Measurements from ENCODE around the gene RSU1. TPM values are rescaled to one million over a fixed set of nuclear protein-coding genes. Genes with fewer than 3 reads are reported as not detected.

Gene RSU1
- polyA plus RNA-seq, 1 donor (not counting 4 experiments of a cell fraction or from before 2014, with no cell fraction given), result 125 TPM

GRCh38 chr10:16770141-16770540 is 47.1 kb downstream of the RSU1 start:
- H3K27me3 ChIP-seq (ENCODE audit: control insufficient read depth, extremely low read depth, insufficient read depth, low read length), result no peaks in the 10 kb centered on the region
- H3K36me3 ChIP-seq (ENCODE audit: control insufficient read depth in 2 of 2, extremely low read depth in 1 of 2, insufficient read depth in 2 of 2, low read length in 2 of 2), result no peaks in the 10 kb centered on the region
- no peaks in the 10 kb centered on the region for H3K4me1 ChIP-seq (ENCODE audit: control insufficient read depth, extremely low read depth, insufficient read depth, low read length)
- H3K9me1 ChIP-seq (ENCODE audit: control insufficient read depth, extremely low read depth, insufficient read depth, low read length), result no peaks in the 10 kb centered on the region
- H3K4me3 ChIP-seq (ENCODE audit: control insufficient read depth in 2 of 3, extremely low read depth in 1 of 3, insufficient read depth in 2 of 3, low read depth in 1 of 3, low read length in 3 of 3), result no peak overlapping the region
- no peak overlapping the region for H3K9ac ChIP-seq (ENCODE audit: control insufficient read depth, extremely low read depth, insufficient read depth, low read length)
- no peak overlapping the region for H3K4me2 ChIP-seq (ENCODE audit: control insufficient read depth, extremely low read depth, insufficient read depth, low read depth, low read length)
- no peak for TF ChIP-seq CTCF (optimal IDR thresholded peaks at IDR 0.05 in 1 of 3, IDR thresholded peaks at IDR 0.05 in 1 of 3, conservative IDR thresholded peaks at IDR 0.05 in 1 of 3; ENCODE audit: extremely low read depth in 1 of 3, insufficient read depth in 2 of 3, low read length in 3 of 3)
- no peak for TF ChIP-seq EZH2 (IDR thresholded peaks at IDR 0.05; ENCODE audit: low read length)
- no peak overlapping the region for H2AFZ ChIP-seq (ENCODE audit: control insufficient read depth, low read length)
- no peaks in the 10 kb centered on the region for H3K9me3 ChIP-seq (ENCODE audit: control insufficient read depth, low read depth, low read length)
- no peak for DNase-seq (ENCODE audit: low read depth, low spot score)
- dilution Hi-C loops (cut with MboI; ENCODE audit: extremely low pct_ligation_motif_present, low sequenced_read_pairs), result no loop called here
- peaks cover 7% of the 10 kb centered on the region for H3K79me2 ChIP-seq (ENCODE audit: control insufficient read depth, insufficient read depth, low read length)
- no peak for FAIRE-seq
- H3K27ac ChIP-seq (ENCODE audit: control insufficient read depth, insufficient read depth, low read length), result no peak overlapping the region
- no peaks in the 10 kb centered on the region for H4K20me1 ChIP-seq (ENCODE audit: control insufficient read depth, extremely low read depth, insufficient read depth, low read length)

GRCh38 chr10:16769331-16769730 is 47.9 kb downstream of the RSU1 start:
- no peak for FAIRE-seq

More at GRCh38 chr10:16769331-16769730, 47.9 kb downstream of the RSU1 start:
- no peak for DNase-seq (ENCODE audit: low read depth, low spot score)
- TF ChIP-seq CTCF (optimal IDR thresholded peaks at IDR 0.05 in 1 of 3, IDR thresholded peaks at IDR 0.05 in 1 of 3, conservative IDR thresholded peaks at IDR 0.05 in 1 of 3; ENCODE audit: extremely low read depth in 1 of 3, insufficient read depth in 2 of 3, low read length in 3 of 3) (no peak), EZH2 (IDR thresholded peaks at IDR 0.05; ENCODE audit: low read length) (no peak)
- Histone ChIP-seq H3K27me3 (ENCODE audit: control insufficient read depth, extremely low read depth, insufficient read depth, low read length) (no peaks in the 10 kb centered on the region), H3K9me3 (ENCODE audit: control insufficient read depth, low read depth, low read length) (no peaks in the 10 kb centered on the region), H3K4me2 (ENCODE audit: control insufficient read depth, extremely low read depth, insufficient read depth, low read depth, low read length) (no peak overlapping the region), H3K27ac (ENCODE audit: control insufficient read depth, insufficient read depth, low read length) (no peak overlapping the region), H3K9ac (ENCODE audit: control insufficient read depth, extremely low read depth, insufficient read depth, low read length) (no peak overlapping the region), H3K9me1 (ENCODE audit: control insufficient read depth, extremely low read depth, insufficient read depth, low read length) (no peaks in the 10 kb centered on the region), H3K36me3 (ENCODE audit: control insufficient read depth in 2 of 2, extremely low read depth in 1 of 2, insufficient read depth in 2 of 2, low read length in 2 of 2) (no peaks in the 10 kb centered on the region), H4K20me1 (ENCODE audit: control insufficient read depth, extremely low read depth, insufficient read depth, low read length) (no peaks in the 10 kb centered on the region), H3K4me1 (ENCODE audit: control insufficient read depth, extremely low read depth, insufficient read depth, low read length) (no peaks in the 10 kb centered on the region), H3K4me3 (ENCODE audit: control insufficient read depth in 2 of 3, extremely low read depth in 1 of 3, insufficient read depth in 2 of 3, low read depth in 1 of 3, low read length in 3 of 3) (no peak overlapping the region), H3K79me2 (ENCODE audit: control insufficient read depth, insufficient read depth, low read length) (peaks cover 7% of the 10 kb centered on the region), H2AFZ (ENCODE audit: control insufficient read depth, low read length) (no peak overlapping the region)
- dilution Hi-C loops (cut with MboI; ENCODE audit: extremely low pct_ligation_motif_present, low sequenced_read_pairs), result no loop called here
